ENCODE results near the gene CHCHD3. TPM values are rescaled to one million over a fixed set of nuclear protein-coding genes. Genes with fewer than 3 reads are reported as not detected.

Gene CHCHD3
- total and polyA plus RNA-seq, 2 experiments from 2014 or later = 65.3 to 68.5 TPM

GRCh38 chr7:132751244-132751647 is 330.6 kb downstream of the CHCHD3 start:
- Histone ChIP-seq H3K4me3 (no peak overlapping the region), H4K20me1 (ENCODE audit: insufficient read depth, poor library complexity, severe bottlenecking) (no peaks in the 10 kb centered on the region), H3K4me2 (no peak overlapping the region), H3K9me2 (replicated peaks; ENCODE audit: insufficient read depth) (no peaks in the 10 kb centered on the region), H2AFZ (no peak overlapping the region), H3K79me2 (no peaks in the 10 kb centered on the region), H3K4me1 (ENCODE audit: insufficient read depth) (no peaks in the 10 kb centered on the region), H3K27ac (no peak overlapping the region), H3K9me3 (ENCODE audit: low read depth) (no peaks in the 10 kb centered on the region), H3K27me3 (no peaks in the 10 kb centered on the region), H3K36me3 (replicated peaks; ENCODE audit: insufficient read depth, low read depth) (no peaks in the 10 kb centered on the region)
- WGBS (ENCODE audit: low lambda C conversion rate, missing lambda C conversion rate) = 50% methylated on average over 8 of the region's 8 CpGs
- TF ChIP-seq, protein P1, sequence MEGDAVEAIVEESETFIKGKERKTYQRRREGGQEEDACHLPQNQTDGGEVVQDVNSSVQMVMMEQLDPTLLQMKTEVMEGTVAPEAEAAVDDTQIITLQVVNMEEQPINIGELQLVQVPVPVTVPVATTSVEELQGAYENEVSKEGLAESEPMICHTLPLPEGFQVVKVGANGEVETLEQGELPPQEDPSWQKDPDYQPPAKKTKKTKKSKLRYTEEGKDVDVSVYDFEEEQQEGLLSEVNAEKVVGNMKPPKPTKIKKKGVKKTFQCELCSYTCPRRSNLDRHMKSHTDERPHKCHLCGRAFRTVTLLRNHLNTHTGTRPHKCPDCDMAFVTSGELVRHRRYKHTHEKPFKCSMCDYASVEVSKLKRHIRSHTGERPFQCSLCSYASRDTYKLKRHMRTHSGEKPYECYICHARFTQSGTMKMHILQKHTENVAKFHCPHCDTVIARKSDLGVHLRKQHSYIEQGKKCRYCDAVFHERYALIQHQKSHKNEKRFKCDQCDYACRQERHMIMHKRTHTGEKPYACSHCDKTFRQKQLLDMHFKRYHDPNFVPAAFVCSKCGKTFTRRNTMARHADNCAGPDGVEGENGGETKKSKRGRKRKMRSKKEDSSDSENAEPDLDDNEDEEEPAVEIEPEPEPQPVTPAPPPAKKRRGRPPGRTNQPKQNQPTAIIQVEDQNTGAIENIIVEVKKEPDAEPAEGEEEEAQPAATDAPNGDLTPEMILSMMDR (IDR thresholded peaks at IDR 0.05; ENCODE audit: poor library complexity) = no peak
- TF ChIP-seq EZH2 (IDR thresholded peaks at IDR 0.05; ENCODE audit: borderline replicate concordance) (no peak), EZH2phosphoT487 (IDR thresholded peaks at IDR 0.05; ENCODE audit: low read depth, severe bottlenecking, unreplicated experiment) (no peak)
- DNase-seq (ENCODE audit: low spot score) = no peak

GRCh38 chr7:132750530-132751217 is 331.2 kb downstream of the CHCHD3 start:
- peak overlapping the region; percentile 37 for H3K4me2 ChIP-seq
- peak; percentile 16 for DNase-seq (ENCODE audit: low spot score)
- H3K36me3 ChIP-seq (replicated peaks; ENCODE audit: insufficient read depth, low read depth) = no peaks in the 10 kb centered on the region
- no peaks in the 10 kb centered on the region for H3K9me2 ChIP-seq (replicated peaks; ENCODE audit: insufficient read depth)
- no peaks in the 10 kb centered on the region for H3K4me1 ChIP-seq (ENCODE audit: insufficient read depth)
- H3K27ac ChIP-seq = no peak overlapping the region
- H3K9me3 ChIP-seq (ENCODE audit: low read depth) = no peaks in the 10 kb centered on the region
- WGBS (ENCODE audit: low lambda C conversion rate, missing lambda C conversion rate) = 63% methylated on average over 11 of the region's 11 CpGs
- no peak overlapping the region for H2AFZ ChIP-seq
- H4K20me1 ChIP-seq (ENCODE audit: insufficient read depth, poor library complexity, severe bottlenecking) = no peaks in the 10 kb centered on the region
- no peaks in the 10 kb centered on the region for H3K79me2 ChIP-seq
- no peak overlapping the region for H3K4me3 ChIP-seq
- H3K27me3 ChIP-seq = no peaks in the 10 kb centered on the region
- TF ChIP-seq, protein P1 (IDR thresholded peaks at IDR 0.05; ENCODE audit: poor library complexity) = no peak
- TF ChIP-seq EZH2phosphoT487 (IDR thresholded peaks at IDR 0.05; ENCODE audit: low read depth, severe bottlenecking, unreplicated experiment) (no peak), EZH2 (IDR thresholded peaks at IDR 0.05; ENCODE audit: borderline replicate concordance) (no peak)

DNA sequence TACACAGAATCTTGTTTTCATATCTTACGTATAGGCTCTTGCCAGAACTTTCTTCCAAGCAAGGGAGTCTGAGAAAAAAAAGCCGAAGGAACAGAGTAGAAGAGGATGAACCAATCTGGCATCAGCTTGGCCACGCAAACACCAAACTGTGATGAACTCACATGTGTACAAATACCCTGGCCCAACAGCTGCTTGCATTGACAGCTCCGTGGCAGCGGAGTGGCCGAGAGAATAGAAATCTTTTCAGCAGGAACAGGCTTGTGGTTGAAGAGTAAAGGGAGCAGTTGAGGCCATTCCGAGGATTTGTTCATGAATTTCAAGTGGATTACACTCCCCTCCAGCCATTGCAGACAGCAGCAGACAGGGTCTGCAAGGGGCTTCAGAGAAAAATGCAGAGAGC is 331.8 kb downstream of the CHCHD3 start:
- H2AFZ ChIP-seq = no peak overlapping the region
- H3K4me2 ChIP-seq = peak overlapping the region; percentile 37
- H3K36me3 ChIP-seq (replicated peaks; ENCODE audit: insufficient read depth, low read depth) = no peaks in the 10 kb centered on the region
- DNase-seq (ENCODE audit: low spot score) = no peak
- H3K4me3 ChIP-seq = no peak overlapping the region
- H4K20me1 ChIP-seq (ENCODE audit: insufficient read depth, poor library complexity, severe bottlenecking) = no peaks in the 10 kb centered on the region
- no peak overlapping the region for H3K27ac ChIP-seq
- TF ChIP-seq, protein P1 (IDR thresholded peaks at IDR 0.05; ENCODE audit: poor library complexity) = no peak
- TF ChIP-seq EZH2 (IDR thresholded peaks at IDR 0.05; ENCODE audit: borderline replicate concordance) = no peak
- H3K9me3 ChIP-seq (ENCODE audit: low read depth) = no peaks in the 10 kb centered on the region
- WGBS (ENCODE audit: low lambda C conversion rate, missing lambda C conversion rate) = 78% methylated on average over 7 of the region's 7 CpGs
- no peaks in the 10 kb centered on the region for H3K27me3 ChIP-seq
- H3K79me2 ChIP-seq = no peaks in the 10 kb centered on the region
- H3K9me2 ChIP-seq (replicated peaks; ENCODE audit: insufficient read depth) = no peaks in the 10 kb centered on the region
- no peaks in the 10 kb centered on the region for H3K4me1 ChIP-seq (ENCODE audit: insufficient read depth)

All from hepatocyte (in vitro differentiated cells).